ENCODE data around the gene ST6GAL1.
"Not testable (repeated sequence)": the region's sequence is repeated elsewhere in the genome, so short reads cannot be mapped to it uniquely, and the experiment has no call there.

ST6GAL1 gene

DNA sequence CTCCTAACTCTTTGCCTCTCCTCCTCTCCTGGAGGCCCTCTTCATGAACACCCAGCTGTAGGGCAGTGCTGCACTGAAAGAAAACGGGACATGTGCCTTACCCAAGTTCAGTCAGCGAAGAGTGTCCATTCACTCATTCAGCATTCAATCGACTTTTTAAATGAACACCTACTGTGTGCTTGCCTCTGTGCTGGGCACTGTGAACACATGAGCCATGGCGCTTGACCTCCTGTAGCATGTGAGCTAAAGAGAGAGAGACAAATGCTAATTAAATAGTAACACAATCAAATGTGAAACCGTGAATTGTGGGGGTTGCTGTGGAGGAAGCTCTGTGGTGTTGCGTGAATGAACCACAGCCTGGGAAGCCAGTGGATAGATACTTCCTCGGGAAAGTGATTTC is 43.4 kb downstream of the ST6GAL1 start:
- DNase-seq = no peak

DNA sequence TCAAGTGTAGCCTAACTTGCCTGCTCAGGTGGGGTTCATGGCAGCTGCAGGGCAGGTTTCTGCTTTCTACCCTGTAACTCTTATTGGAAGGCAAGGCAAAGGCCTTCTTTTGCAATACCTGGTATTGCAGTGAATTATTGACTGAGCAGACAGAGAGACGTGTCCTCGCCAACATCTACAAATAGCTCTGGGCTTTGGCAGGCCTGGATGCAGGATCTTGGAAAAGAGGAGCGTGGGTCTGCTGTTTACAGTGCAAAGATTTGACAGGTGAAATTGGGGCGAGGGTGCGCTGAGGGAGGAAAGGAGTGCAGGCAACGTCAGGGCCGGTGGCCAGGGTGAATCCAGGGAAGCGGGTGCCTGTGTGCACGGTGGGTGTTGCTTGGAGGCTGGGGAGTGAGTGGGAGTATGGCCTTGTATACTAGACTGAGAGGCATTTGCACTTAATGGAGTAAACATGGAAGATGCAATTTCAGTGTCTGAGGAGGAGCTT is 44.5 kb downstream of the ST6GAL1 start:
- DNase-seq = no peak

DNA sequence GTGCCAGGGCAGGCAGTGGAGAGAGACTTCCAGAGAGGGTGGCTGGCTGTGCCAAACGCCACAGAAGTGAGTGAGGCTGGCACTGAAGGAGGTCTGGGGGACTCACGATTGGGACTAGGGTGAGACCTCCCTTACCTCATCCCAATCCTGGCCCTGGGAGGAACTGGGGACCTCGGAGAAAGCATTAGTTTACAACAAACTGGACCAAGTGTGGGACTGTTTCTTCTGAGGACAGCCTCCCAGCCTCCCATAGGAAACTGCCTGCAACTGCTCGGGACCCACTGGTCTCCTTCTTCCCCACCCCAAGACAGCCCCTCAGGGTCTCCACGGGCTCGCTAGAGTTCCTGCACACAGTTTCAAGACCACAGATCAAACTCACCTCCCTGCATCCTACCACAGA is 45.4 kb downstream of the ST6GAL1 start:
- DNase-seq = no peak

DNA sequence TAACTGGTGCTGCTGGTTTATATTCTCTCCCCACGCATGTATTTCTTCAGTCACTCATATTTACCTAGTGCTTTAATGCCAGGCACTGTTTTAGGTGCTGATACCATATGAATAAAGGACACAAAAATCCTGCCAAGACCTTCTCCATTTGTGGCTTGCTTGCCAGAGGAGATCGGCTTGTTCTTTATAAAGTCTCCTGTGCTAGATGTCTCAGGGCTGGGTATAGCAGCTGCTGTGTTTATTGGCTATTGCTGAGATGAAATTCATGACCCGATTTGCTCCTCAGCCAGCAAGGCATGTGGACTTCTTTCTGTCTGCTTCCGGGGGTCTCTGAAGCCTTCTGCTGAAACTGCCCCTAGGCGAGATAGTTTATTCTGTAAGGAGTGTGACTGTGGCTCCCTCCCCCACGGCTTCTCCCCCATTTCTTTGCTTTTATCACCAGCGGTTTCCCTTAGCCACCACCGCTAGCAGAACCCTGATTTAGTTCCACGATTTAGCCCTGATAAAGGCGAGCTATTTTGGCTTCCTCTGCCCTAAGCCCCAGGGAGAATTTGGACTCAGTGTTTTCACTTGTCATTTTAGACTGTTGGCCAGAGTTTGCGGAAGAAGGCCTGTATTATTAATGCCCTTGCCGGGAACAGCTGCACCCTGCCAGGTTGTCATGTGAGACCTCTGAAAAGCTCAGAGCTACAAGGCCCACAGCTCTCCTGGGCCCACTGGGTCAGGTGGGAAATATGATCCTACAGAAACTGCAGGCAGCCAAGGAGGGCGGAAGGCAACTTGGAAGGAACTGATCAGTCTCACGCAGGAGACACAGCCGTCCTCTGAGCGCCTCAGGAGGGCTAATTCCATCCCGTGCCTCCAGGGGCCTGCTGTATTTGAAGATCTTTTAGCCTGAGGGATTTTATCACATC is 46.8 kb downstream of the ST6GAL1 start:
- DNase-seq = no peak

DNA sequence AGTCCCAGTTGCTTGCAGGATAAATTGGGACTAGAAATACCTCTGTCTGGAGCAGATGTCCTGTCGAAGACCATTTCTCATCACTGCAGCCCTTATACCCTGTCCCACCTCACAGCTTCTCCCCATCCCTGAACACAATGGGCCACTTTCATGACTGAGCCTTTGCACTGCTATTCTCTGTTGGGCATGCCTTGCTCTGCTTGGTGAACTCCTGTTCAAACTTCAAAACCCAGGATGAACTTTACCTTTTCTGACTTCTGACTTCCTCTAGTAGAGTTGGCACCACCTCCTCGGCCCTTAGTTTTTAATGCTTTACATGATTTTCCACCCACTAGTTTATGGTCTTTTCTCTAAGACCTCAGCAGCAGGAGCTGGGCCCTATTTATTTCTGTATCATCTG is 48.4 kb downstream of the ST6GAL1 start:
- DNase-seq = no peak

DNA sequence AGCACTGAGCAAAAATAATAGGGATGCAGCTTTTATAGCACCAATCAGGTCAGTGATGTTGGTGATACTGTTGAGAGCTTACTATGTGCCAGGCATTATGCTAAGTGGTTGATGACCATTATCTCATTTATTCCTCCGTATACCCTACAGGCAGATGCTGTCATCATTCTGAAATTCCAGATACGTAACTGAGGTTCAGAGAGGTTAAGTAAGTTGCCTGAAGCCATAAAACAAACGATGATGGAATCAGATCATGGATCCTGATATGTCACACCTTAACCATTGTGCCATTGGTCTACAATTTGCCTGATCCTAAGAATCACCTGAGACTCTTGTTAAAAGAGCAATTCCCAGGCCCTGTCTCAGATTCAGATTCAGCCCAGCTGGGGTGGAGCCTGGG is 49.5 kb downstream of the ST6GAL1 start:
- no peak for DNase-seq

DNA sequence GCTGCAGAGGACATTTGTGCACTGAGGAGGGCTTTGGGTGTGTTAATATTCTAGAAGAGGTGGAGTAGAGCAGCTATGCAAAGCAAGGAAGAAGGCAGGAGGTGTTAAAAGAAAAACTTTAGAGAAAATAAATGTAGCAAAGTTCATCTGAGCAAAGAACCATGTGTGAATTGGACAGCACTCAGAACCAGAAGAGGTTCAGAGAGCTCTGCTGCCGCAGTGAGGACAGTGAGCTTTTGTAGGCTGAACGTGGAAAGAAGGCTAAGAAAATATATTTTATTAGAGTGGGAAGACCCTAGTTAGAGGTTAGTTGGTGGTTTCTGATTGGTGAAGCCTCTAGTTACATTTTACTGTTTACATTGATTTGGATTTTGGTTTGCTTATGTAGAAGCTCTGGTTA is 50.7 kb downstream of the ST6GAL1 start:
- DNase-seq = no peak

DNA sequence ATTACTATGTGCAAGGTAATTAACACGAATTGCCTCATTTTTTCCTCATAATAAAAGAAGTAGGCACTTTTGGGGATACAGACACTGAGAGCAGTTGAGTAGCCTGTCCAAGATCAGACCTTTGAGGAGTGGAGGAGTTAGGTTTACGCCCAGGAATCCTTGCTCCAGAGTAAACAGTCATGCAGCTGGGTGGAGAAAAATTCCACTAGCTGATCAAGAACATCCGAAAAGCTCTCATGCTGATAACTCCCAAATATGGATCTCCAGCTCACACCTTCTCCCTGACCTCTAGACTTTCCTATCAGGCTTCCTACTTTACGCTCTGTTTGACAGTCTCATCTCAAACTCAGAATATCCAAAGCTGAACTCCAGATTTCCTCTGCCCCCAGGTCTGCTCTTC is 53.3 kb downstream of the ST6GAL1 start:
- no peak for DNase-seq

DNA sequence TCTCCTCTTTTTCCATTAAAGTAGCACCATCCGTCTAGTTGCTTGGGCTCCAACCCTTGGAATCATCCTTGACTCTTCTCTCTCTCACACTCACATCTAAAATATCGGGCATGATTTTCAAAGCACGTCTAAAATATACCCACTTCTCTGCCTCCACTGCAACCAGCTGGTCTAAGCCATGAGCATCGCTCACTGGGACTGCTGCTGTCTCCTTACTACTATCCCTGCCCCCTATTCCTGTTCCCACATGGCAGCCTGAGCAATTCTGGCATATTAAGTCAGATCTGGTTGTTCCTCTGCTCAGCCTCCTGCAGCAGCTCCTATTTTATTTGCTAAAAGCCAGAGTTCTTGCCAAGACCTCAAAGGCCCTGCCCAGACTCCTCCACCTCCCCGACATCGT is 53.7 kb downstream of the ST6GAL1 start:
- DNase-seq = no peak

DNA sequence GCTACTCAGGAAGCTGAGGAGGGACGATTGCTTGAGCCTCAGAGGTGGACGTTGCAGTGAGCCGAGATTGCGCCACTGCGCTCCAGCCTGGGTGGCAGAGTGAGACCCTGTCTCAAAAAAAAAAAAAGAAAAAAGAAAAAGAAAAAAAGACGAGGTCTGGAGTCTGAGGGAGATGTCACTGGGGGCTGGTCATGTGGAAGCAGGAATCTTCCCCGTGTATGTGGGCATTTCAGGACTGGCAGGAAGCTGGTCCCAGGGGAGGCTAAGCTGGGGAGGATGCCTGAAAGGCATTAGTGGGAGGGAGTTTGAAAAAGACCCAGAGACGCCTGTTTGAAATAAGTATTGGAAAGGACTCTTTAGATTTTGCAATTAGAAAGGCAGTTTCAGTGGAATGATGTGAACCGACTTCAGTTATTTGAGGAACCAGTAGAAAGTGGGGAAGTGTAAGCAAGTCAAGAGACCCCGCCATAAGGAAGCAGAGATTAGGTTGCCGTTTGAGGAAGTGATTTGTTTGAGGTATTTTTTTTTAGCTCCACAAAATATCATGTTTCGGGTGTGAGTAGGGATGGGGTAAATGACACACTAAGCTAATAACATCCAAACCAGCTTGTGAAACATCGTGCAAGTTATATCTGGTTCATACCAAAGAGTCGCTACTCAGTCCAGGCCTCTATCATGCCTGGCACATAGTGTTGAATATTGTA is 55.5 kb downstream of the ST6GAL1 start:
- no peak for DNase-seq

DNA sequence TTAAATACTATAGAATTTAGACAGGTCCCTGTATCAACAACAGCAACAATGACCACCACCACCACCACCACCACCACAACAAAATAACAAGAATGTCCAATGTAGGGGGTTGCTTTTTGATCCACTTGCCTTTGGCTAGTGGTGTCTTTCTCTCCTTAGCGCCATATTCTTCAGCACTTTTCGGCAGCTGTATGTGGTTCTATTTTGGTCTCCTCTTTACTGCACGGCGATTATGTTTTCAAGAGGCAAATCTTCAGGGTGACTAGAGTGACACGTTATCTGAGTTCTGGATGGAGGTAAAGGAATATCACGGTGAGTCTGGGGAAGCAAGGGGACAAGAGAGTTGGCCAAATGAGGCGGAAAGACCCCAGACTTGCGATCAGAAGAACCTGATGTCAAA is 56.1 kb downstream of the ST6GAL1 start:
- no peak for DNase-seq

DNA sequence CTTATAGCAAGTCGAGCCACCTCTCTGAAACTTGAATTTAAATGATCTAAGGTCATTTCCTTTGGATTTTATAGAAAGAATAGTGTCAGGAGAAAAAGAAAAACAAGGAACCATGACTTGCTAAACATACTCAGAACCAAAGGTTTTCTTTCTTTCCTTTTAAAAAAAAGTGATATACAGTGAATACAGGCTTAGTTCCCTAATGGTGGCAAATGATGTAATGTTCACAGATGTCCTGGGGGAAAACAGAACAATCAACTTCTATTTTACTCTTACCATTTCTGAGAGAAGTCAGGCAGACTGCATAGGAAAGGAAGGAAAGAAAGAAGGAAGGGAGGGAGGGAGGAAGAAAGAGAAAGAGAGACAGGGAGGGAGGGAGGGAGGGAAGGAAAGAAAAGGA is 56.5 kb downstream of the ST6GAL1 start:
- no peak for DNase-seq

DNA sequence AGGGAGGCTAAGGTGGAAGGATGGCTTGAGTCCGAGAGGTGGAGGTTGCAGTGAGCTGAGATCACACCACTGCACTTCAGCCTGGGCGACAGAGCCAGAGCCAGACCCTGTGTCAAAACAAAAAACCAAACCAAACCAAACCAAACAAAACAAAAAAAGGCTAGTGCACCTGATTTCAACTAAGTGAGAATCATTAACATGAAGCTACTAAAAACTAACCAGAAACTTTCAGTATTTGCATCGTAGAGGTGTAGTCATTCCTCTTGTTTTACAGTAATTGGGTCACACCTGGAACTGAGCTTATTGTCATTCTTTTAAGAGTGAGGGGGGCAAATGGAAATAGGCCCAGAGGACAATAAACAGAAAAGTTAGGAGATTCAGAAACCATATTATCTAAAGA is 58.5 kb downstream of the ST6GAL1 start:
- no peak for DNase-seq

DNA sequence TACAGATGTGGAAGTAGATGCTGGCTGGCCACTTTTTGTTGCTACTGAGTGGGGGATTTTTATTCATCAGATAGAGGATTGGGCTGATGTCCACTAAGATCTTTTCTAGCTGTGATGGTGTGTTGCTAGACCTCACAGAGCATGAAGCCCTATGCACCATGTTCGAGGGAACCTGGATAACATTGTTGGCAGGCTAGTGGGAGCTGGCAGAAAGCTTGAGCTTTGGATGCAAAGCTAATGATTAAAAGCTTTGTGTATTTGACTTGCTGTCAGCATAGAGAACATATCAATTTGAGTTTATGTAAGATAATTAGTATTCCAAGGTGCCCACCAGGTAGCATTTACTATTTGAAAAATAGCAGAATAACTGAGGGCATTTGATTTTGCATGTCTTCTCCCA is 59.1 kb downstream of the ST6GAL1 start:
- no peak for DNase-seq

DNA sequence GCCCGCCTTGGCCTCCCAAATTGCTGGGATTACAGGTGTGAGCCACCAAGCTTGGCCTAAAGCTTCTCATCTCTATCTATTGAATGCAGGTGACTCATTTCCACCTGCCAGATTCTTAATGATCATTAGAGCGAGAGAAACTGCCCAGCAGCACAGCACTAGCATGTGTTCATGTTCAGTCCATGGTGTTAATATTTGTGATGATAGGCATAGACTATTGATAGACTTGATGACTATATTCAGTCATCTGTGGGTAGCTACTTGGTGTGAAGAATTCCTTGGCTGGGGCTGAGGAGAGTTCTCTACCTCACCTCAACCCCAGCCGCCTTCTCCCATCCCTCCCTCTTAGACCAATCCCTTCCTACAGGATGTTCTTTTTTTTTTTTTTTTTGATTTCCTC is 60.0 kb downstream of the ST6GAL1 start:
- no peak for DNase-seq

DNA sequence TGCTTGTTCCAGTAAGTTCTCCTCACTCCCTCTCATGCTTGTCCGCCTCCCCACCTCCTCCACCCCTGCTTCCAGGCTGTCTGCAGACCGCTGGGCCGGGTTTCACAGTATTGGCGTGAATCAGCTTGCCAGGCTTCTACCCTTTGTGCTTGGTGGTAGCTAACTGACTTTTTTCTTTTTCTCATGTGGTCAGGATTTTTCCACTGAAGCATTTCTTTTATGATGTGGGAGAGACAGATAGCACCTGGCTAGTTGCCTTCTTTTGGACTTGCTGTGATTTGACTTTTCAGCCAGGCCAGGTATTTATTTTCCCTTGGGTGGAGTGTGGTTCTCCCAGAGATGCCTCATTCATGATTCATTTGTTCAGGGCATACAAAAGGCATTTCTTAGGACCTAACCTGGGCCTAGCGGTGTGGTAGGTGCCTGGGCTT is 60.6 kb downstream of the ST6GAL1 start:
- DNase-seq = no peak

DNA sequence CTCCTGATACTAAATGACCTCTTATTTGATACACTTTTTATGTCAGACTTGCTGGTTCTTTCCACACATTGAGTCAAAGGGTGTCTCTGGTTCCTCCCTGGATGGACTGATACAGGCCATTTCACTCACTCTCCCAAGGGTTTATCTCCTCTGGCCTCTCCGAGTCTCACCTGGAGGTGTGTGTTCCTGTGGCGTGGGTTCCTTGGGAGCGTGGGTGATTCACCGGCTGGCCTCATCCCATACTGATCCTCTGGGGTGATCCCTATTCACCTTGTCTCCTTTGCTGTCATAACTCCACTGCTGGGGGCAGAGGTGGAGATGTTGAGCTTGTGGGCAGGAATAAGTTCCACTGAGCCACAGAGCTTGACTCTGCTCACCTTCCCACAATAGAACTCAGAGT is 61.1 kb downstream of the ST6GAL1 start:
- no peak for DNase-seq

DNA sequence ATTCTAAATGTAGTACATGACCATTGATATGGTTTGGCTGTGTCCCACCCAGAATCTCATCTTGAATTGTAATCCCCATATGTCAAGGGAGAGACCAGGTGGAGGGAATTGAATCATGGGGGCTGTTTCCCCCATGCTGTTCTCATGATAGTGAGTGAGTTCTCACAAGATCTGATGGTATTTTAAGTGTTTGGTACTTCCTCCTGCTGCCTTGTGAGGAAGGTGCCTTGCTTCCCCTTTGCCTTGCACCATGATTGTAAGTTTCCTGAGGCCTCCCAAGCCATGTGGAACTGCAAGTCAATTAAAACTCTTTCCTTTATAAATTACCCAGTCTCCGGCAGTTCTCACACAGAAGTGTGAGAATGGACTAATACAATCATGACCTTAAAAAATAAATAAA is 61.8 kb downstream of the ST6GAL1 start:
- DNase-seq = not testable (repeated sequence)

DNA sequence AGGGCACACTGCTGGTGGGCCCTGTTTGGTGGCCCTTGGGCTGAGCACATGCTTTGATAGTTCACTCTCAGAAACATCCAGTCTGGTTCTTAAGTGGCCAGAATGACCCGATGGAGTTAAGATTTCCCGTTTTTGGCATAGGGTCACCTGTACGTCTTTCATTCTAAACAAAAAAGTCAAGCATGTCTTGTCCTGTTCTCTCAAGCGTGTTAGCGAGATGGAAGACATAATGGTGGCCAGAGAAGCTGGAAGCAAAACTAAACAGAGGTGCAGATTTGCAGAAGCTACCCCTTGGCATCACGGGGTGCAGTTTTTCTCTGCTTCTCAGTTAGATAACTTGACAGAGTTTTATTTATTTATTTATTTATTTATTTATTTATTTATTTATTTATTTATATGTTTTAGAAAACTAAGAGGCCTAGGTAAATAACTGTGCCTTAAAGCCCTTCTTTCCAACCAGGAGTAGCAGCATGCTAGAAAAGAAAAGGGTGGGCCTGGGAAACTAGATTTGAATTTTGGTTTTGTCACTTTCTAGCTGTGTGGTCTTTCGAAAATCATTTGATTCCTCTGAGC is 63.0 kb downstream of the ST6GAL1 start:
- DNase-seq = no peak

DNA sequence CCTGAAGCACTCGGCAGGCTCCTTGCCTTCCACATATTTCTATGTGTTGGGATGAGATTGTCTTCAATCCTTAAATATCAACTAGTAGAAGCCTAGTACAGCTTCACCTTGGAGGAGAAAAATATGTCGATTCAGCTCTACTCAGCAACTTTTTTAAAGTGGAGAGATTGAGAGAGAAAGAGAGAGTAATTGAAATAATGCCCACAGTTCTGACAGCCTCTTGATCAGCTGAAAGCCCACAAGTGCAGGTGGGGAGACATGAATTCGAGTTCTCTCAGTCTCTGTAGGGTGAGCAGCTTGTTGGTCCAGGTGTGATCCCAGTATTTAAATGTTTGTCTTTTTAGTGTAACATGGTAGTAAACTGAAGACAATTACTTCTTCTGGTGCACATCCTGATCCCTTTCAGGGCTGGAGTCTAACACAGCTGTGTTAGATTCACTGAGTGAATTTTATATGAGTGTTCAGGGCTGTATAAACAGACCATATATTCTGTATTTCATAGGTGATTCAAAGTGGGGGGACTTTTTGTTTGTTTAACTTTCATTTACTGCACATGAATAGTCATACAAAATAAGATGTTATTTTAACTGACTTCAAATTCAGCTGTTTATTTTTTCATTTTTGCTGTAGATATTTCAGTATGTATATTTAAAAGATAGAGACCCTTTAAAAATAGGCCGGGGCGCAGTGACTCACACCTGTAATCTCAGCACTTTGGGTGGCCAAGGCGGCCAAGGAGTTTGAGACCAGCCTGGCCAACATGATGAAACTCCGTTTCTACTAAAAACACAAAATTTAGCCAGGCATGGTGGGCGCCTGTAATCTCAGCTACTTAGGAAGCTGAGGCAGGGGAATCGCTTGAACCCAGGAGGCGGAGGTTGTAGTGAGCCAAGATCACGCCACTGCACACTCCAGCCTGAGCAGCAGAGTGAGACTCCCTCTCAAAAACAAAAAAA is 64.0 kb downstream of the ST6GAL1 start:
- no peak for DNase-seq

DNA sequence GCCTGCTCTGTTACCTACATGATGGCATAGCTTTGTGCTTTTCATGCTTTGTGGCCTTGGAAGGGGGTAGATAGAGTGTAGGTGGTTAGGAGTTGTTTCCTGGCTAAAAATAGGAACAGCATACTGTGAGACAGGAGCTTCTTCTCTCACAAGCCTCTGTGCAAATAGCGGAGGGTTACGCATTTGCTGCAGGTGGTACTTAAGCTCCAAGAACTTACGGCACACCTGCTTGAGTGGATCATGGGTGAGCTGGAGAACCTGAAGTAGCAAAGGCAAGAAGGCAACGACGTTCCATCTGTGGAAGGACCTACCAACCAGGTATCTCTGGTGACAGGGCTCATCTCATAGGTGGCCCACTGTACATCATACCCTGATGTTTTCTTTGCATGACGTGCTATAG is 66.0 kb downstream of the ST6GAL1 start:
- no peak for DNase-seq

DNA sequence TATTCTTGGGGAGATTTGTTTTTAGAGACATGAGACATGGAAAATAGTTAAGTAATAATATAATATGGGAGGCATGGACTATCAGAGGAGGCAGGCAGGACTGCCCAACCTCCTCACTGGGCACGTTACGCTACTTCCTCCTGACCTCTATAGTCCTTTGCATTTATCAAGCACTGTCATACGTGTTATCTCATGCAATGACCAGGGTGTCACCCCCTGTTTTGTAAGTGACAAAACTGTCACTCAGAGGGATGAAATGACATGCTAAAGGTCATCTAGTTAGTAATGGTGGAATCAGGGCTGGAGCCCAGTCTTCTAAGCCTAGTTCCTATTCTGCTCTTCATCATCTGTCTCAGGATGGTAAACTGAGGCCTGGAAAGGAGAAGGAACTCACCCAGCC is 66.7 kb downstream of the ST6GAL1 start:
- no peak for DNase-seq

DNA sequence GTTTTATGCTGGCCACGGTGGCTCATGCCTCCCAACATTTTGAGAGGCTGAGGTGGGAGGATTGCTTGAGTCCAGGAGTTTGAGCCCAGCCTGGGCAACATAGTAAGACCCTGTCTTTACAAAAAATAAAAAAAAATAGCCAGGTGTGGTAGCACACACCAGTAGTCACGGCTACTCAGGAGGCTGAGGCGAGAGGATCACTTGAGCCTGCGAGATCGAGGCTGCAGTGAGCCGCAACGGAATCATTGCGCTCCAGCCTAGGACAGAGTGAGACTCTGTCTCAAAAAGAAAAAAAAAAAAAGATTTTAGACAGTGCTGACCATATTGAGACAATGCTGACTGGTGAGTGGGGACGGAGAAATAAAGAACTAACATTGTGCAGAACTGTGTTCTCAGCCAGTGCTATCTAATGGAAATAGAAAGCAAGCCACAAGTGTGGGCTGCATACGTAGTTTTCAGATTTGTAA is 67.2 kb downstream of the ST6GAL1 start:
- no peak for DNase-seq

Measured in stimulated activated CD4-positive, alpha-beta T cell treated with anti-CD3 and anti-CD28 coated beads, Interleukin-4, amount 100 ng/mL, for 1 hour (primary cell).